Fibroblast of skin of left quadriceps (primary cell): ENCODE data around the gene USP40.

Source experiments
- DNase-seq, 2 experiments: peaks; one replicate each; pipeline ENCODE4 v3.0.0-alpha.2; 2013; ENCODE audit warnings: low read depth in 2 of 2

USP40 gene

GRCh38 chr2:233474308-233475160 is 92.0 kb downstream of the USP40 start:
- no peak for DNase-seq

DNA sequence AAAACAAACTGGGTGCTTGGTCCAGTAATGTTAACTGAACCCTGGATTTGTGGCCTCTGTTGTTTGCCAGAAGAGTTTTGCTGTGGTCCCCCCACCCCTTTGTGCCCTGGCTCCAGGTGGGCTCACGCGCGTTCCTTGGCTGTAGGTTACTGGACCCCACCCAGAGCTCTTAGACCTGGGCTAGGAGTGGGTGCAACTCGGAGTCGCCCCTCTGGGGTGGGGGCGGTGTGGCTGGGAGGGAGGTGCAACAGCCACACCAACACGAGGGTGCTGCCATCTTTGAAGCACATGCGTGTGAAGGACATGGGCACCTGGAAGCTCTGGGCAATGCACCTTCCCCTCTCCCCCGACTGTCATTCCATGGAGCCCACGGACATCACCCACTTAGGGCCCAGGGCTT is 92.7 kb downstream of the USP40 start:
- DNase-seq: no peak

GRCh38 chr2:233473386-233473791 is 93.2 kb downstream of the USP40 start:
- no peak for DNase-seq

DNA sequence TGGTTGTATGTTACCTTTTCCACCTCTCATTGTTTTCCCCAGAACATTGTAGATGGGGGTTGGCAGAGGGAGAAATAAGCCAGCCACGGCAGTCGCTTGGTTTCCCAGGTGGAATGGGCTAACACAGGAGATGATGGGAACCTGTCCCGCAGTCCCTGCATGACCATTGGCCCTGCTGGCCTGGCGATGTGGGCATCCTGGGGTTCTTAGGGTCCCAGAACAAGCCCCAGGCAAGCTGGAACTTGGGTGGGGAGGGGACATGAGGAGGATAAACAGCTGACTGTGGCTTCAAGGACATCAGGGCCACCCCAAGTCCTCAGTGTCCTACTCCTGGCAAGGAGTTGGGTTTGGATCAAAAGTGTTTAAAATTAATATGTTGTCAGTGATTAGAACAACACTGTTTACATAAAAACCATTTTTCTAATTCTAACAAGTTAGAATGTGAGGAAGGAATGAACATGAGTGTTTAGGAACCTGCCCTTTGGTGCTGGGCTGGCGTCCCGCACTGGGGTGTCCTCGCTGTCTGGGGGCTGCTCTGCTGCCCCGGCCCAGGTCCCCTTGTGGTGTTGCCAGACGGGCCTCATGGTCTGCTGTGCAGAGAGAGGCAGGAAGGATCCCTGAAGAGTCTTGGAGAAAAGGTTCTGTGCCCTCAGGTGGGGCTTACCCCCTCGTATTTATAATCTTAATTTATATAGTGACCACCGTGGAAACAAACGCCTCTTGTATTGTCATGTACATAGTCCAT is 95.1 kb downstream of the USP40 start:
- no peak for DNase-seq

DNA sequence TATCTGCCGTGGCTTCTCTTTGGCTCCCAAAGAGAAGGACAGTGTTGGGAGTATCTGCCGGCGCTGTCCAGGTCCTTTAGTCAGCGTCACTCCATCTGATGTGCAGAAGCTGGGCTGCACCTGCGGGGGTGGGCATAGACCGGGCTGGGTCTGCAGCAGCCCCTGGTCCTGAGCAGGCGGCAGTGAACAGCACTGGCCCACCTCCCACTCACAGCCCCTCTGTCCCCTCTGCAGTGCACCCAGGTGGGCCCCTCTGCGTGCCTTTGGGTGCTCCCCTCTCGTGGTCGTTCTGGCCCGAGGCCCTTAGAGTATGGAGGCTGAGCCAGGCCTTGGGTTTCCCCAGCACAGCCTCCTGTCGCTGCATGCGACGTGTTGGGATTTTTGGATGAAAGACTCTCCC is 95.7 kb downstream of the USP40 start:
- DNase-seq: no peak

DNA sequence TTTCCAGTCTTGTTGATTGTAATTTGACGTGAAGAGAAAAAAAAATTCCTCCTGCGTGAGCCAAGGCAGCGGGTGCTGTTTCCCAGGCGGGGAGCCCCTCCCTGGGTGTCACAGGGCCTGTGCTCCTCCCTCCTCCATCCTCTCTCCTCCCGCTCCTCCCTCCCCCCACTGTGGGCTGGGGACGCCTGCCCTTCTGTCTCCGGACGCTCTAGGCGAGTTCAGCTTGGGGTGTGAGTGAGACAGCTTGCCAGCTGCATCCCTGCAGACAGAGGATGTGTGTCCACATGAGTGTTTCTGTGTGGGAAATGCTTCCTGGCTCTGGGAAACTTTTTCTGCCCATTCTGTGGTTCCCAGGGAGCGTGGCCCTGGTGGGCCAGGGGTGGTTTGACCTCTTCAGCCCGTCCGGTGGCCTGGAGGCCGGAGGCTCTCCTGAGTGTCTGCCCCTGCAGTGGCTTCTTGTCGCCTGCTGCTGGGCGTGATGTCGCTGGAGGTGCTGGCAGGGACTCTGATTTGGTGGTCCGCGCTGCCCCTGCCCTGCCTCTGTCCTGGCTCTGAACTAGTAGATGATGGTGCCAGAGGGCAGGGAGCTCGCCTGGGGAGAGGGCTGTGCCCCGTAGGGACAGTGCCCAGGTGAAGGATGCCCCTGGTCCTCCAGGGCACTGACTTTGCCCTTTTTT is 96.4 kb downstream of the USP40 start:
- no peak for DNase-seq

DNA sequence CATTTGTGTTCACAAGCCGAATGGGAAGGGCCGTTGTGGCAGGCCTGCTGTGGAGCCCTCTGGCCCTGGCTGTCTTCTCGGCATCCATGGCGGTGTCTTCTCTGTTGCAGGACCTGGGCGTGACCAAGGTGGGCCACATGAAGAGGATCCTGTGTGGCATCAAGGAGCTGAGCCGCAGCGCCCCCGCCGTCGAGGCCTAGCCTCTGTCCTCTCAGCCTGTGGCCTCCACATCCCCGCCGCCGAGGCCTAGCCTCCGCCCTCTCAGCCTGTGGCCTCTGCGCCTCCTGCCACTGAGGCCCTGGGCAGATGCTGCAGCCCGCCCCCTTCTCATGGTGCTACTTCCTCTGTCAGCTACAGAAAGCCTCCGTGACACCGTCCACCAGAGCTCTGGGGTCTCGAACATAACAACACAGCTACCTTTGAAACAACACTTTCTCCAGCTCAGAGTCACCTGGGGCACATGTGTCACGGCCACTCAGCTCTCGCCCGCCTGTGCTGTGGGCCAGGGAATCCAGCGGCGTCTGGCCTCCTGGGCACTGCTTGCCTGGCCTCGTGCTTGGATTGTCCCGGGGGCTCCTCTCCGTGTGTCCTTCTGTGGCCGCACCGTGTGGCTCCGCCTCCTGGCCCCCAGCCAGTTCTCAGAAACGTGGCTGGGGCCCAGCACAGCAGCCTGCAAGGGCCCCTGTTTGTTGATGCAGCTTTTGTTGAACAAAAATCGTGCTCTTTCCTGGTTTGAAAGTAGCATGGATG is 97.1 kb downstream of the USP40 start:
- no peak for DNase-seq

DNA sequence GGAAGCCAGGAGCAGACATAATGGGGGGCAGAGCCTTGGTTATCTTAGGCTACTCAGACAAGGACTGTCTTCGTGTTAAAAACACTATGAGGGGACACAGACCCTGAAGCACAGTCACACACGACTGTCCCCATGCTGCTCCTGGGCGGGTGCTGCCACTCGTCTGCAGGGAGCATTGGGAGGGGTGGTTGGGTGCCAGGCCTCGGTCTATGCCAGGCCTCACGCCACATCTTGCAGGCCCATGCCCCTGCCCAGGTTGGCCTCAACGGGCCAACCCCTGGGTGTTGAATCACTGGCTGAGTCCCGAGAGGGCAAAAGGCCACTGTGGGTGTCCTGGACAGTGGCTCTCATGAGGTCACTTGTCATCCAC is 97.9 kb downstream of the USP40 start:
- no peak for DNase-seq

GRCh38 chr2:233468047-233468740 is 98.4 kb downstream of the USP40 start:
- DNase-seq: no peak

DNA sequence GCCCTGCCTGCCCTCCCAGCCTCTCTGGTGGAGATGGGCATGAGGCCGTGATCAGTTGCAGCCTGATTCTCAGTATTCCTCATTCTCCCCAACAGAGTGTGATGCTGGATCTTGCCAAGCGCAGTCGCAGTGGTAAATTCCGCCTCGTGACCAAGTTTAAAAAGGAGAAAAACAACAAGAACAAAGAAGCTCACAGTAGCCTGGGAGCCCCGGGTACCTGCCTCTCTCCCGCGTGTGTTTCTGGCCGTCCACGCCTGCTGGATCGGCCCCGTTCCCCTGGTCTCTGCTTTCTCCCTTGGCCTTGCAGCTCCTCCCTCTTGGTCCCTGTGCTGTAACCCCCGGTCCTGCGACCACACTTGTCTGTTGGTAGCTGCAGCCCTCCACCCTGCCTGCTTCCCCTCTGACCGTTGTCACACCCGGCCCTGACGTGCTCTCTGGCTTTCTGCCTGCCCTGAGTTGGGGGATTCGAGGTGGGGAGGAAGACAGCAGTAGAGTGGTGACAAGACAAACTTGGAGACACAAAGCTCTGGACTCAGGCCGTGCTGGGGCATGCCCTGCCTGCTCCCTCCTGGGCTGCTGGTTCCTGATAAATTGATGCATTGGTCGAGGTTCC is 99.5 kb downstream of the USP40 start:
- DNase-seq: no peak

GRCh38 chr2:233464531-233465240 is 101.9 kb downstream of the USP40 start:
- DNase-seq: no peak

DNA sequence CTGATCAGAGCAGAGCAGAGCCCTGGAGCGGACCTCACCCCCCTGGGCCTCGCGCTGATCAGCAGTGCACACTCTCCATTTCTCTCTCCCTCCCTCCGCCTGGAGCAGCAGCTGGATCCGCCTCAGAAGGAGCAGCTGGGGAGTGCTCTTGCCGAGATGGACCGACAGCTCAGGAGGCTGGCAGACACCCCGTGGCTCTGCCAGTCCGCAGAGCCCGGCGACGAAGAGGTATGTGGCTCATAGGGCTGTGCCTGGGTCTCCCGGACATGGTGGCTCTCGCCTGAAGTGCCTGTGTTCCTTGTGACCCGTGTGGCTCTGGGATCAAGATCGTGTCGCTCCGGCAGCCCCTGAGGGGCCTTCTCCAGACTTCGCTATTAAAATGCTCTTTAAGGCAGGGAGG is 102.5 kb downstream of the USP40 start:
- no peak for DNase-seq

DNA sequence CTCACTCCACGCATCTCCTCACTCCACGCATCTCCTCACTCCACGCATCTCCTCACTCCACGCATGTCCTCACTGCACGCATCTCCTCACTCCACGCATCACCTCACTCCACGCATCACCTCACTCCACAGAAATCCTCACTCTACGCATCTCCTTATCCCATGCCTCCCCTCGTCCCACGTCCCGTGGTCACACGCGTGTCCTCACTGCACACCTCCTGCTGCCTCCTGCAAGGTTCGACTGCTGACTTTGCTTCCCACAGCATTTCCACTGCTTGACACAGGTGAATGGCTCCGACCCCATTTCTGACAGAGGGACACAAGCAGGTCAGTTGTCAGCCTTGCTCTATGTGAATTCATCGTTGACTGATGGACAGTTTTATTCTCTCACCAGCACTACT is 103.0 kb downstream of the USP40 start:
- no peak for DNase-seq

DNA sequence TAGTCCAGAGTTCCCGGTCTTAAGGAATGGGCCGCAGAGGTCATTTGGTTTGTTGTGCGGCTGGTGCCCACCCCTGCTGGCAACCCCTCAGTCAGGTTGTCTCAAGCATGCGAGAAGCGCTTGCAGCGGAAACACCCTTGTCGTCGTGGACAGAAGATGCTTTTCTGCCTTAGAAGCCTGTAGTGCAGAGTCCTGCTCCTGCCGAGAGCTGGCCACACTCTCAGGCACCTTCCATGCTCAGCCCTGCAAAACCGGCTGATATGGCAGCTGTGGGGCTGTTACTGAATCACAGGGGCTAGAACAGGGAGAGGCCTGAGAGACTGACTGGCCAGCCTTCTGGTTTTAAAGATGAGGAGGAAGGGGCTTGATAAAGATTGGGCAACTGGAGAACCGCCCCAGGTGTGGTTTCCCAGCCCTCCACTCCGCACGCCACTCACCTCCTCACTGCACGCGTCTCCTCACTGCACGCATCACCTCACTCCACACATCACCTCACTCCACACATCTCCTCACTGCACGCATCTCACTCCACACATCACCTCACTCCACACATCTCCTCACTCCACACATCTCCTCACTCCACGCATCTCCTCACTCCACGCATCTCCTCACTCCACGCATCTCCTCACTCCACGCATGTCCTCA is 103.6 kb downstream of the USP40 start:
- no peak for DNase-seq

DNA sequence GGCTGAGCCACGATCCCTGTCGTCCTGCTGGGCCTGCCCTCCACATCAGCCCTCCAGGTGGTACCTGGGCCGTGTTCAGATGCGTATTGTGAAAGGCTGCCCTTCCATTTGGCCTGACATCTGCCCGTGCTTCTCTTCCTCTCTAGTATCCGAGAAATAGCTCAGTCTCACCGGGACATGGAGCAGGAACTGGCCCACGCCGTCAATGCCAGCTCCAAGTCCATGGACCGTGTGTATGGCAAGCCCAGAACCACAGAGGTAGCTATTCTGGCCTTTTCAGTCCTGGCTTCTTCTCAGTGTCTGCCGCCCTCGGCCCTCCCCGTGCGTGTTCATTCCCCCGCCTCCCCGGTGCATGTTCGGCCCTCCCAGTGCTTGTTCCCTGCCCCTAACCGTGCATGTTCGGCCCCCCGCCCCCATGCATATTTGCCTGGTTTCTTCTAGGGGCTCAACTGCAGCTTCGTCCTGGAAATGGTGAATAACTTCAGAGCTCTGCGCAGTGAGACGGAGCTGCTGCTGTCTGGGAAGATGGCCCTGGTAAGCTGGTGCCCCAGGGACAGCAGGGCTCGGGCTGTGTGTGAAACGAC is 104.3 kb downstream of the USP40 start:
- no peak for DNase-seq

- no peak for DNase-seq
Measured at GRCh38 chr2:233461481-233461891, 105.1 kb downstream of the USP40 start.

DNA sequence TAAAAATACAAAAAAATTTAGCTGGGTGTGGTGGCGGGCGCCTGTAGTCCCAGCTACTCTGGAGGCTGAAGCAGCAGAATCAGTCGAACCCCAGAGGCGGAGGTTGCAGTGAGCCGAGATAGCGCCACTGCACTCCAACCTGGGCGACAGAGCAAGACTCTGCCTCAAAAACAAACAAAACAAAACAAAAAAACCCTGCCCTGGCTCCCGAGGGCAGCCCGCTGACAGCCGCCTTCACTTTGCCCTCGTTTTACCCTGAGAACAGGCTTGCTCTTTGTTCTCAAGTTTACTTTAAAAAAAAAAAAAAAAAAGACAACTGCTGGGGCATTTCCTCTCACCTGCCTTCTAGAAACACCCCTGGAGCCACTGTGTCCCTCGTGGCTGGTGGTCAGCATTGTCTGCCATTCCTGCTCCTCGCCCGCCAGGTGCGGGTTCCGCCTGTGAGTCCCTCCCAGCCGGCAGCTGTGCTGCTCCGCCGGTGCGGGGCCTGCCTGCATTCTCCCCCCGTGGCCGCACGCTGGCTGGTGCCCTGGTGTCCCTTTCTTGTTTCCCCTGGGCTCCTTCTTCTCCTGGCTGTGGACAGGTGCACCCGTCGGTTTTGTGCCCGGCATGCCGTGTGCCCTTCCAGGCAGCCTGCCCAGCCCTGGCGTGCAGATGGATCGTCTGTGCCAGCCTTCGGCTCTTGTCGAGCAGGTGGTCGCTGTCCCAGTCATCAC is 105.7 kb downstream of the USP40 start:
- no peak for DNase-seq

GRCh38 chr2:233459426-233459825 is 107.2 kb downstream of the USP40 start:
- DNase-seq: no peak

DNA sequence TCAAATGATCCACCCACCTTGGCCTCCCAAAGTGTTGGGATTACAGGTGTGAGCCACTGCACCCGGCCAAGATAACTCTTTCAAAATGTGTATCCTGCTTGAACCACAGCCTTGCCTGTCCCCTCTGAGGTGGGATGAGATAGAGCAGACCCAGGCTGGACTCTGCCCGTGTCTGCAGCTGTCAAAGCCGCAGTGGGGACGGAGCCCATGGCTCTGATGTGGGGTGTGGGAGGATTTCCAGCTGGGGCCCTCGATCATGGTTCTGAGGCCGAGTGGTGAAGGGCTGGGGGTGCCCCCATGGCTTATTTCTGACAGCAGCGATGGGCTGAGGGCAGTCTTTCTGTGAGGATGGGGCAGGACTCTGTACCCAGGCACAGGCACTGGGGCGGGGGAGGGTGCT is 107.8 kb downstream of the USP40 start:
- no peak for DNase-seq
